Measurements from ENCODE around the gene ITGA1.

Gene ITGA1

DNA sequence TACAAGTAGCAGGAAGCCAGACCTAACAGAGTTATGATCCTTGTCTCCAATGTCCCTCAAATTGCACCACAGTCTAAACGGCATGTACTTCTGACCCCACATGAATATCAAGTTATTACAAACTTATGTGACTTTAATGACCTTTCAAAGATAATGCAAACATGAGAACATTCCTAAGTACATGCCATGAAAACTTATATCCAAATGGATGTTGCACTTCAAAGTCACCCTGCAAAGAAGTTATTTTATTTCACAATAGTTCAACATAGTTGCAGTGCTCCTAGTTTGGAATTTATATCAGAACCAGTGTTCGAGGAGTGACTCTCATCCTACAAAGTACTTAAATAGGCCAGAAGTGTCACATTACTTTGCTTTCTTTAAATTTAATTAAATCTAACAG lies 41.2 kb upstream of the ITGA1 start:
- H3K27ac ChIP-seq, result no peak overlapping the region
- TF ChIP-seq ZFX (IDR thresholded peaks at IDR 0.05; ENCODE audit: borderline replicate concordance), result no peak
- TF ChIP-seq, protein P1, sequence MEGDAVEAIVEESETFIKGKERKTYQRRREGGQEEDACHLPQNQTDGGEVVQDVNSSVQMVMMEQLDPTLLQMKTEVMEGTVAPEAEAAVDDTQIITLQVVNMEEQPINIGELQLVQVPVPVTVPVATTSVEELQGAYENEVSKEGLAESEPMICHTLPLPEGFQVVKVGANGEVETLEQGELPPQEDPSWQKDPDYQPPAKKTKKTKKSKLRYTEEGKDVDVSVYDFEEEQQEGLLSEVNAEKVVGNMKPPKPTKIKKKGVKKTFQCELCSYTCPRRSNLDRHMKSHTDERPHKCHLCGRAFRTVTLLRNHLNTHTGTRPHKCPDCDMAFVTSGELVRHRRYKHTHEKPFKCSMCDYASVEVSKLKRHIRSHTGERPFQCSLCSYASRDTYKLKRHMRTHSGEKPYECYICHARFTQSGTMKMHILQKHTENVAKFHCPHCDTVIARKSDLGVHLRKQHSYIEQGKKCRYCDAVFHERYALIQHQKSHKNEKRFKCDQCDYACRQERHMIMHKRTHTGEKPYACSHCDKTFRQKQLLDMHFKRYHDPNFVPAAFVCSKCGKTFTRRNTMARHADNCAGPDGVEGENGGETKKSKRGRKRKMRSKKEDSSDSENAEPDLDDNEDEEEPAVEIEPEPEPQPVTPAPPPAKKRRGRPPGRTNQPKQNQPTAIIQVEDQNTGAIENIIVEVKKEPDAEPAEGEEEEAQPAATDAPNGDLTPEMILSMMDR (IDR thresholded peaks at IDR 0.05), result no peak

DNA sequence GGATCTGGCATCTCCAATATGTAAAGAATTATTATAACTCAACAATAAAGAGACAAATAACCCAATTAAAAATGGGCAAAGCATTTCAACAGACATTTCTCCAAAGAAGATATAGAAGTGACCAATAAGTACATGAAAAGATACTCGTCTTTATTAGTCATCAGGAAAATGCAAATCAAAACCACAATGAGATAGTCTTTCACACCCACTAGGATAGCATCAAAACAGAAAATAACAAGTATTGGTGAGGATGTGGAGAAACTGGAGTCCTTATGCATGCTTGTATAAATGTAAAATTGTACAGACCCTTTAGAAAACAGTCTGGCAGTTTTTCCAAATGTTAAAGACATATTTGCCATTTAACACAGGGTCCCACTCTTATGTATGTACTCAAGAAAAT lies 39.1 kb upstream of the ITGA1 start:
- no peak for TF ChIP-seq ZFX (IDR thresholded peaks at IDR 0.05; ENCODE audit: borderline replicate concordance)
- TF ChIP-seq, protein P1 (IDR thresholded peaks at IDR 0.05), result no peak
- H3K27ac ChIP-seq, result no peak overlapping the region

DNA sequence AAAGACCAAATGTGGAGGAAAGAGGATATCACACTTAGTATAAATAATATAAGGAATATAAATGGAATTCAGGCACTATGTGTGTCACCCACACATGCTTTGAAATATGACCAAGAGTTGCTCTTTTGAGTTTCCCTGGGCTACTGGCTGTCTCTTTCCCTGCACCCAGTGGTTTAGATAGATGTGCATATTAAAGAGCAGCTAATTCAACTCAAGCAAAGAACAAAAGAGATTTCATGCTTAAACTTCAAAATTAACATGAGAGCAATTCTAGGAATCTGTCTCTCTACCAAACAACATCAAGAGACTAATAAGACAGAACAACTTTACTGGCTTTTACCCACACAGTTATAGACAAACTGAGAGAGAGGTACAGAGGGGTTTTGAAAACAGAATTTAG lies 38.0 kb upstream of the ITGA1 start:
- no peak overlapping the region for H3K27ac ChIP-seq
- no peak for TF ChIP-seq ZFX (IDR thresholded peaks at IDR 0.05; ENCODE audit: borderline replicate concordance)
- TF ChIP-seq, protein P1 (IDR thresholded peaks at IDR 0.05), result no peak

DNA sequence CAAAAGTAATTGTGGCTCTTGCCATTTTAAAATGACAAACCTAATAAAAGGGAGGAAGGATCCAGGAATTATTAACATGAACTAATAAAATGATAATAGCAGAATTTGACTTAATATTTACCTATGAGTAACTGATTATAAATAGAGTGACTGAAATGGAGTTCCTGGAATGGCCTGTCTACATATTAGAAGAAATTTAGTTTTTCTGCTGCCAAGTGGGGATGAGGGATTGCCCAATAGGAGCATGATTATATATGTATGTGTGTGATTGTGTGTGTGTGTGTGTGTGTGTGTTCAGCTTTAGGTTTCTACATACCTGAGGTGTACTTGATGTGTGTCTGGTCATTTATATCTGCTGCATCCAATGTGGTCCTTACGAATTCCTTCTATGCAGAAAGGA lies 36.6 kb upstream of the ITGA1 start:
- TF ChIP-seq ZFX (IDR thresholded peaks at IDR 0.05; ENCODE audit: borderline replicate concordance), result no peak
- TF ChIP-seq, protein P1 (IDR thresholded peaks at IDR 0.05), result no peak
- no peak overlapping the region for H3K27ac ChIP-seq

DNA sequence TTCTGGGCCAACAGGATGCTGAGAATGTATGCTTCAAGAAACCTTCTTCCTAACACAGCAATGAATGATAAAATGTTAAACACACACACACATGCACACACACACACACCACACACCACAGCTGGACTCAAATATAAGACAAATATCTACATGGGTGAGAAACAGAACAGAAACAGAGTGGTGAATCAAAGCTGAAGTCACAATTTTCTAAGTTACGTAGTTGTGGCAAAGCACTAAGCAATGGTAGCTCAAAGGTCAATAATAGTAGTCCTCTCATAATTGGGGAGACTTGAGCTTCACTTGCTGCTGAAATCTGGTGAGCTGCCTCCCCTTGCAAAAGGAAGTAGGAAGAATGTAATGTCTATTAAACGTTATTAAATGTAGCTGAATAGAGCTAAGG lies 33.7 kb upstream of the ITGA1 start:
- TF ChIP-seq ZFX (IDR thresholded peaks at IDR 0.05; ENCODE audit: borderline replicate concordance), result no peak
- TF ChIP-seq, protein P1 (IDR thresholded peaks at IDR 0.05), result no peak
- no peak overlapping the region for H3K27ac ChIP-seq

DNA sequence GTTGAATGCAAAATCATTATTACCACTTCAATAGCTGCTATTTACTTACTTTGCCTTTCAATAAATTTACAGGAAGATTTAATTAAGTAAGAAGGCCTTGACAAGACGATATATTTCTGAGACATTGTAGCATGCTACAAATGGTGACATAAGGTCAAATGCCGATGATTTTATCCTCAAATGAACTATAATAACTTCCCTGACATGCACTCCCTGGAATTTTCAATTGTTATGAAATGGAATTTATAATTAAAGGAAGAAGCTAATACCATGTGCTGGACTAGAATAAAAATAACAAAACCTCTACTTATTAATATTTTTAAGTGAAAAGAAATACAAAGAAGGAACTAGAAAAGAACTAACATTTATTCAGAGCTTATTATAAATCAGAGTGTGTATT lies 30.2 kb upstream of the ITGA1 start:
- TF ChIP-seq, protein P1 (IDR thresholded peaks at IDR 0.05), result no peak
- TF ChIP-seq ZFX (IDR thresholded peaks at IDR 0.05; ENCODE audit: borderline replicate concordance), result no peak
- no peak overlapping the region for H3K27ac ChIP-seq

DNA sequence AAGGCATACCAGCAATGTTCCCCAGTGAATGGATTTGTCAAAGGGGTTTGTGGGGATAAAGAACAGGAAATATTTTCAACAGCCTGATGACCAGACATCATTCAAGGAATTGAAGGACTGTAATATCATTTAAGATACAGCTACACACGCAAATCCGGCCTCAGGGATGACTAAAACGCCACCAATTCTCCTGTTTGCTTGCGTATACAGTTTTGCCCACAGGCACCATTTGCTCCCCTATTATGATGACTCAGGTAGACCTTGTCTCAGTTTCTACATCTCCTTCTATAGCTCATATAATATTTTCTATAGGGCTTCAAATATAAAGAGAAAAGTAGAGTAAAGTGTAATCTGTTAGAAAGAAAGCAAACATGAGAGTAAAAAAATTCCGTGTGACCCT lies 29.7 kb upstream of the ITGA1 start:
- no peak overlapping the region for H3K27ac ChIP-seq
- no peak for TF ChIP-seq ZFX (IDR thresholded peaks at IDR 0.05; ENCODE audit: borderline replicate concordance)
- TF ChIP-seq, protein P1 (IDR thresholded peaks at IDR 0.05), result no peak
